Gastroesophageal sphincter (tissue), 4 donors: Measurements from ENCODE around the gene ATP1B3. TPM values are rescaled to one million over a fixed set of nuclear protein-coding genes. Genes with fewer than 3 reads are reported as not detected.

Experiments
- ATAC-seq: fragments of 150-250 bp; one replicate; pipeline ENCODE4 v1.9.1; 2016; ENCODE audit warnings: mild to moderate bottlenecking, moderate library complexity
- H3K27ac ChIP-seq, 4 donors: fragments of 200-600 bp; sonication (generic) in 3 of 4; 1 replicate in 3 of 4; 2 replicates in 1 of 4; pipeline ENCODE4 v1.5.1; 2016 to 2019
- H3K27me3 ChIP-seq: fragments of 200-600 bp; sonication (generic); one replicate; pipeline ENCODE4 v1.5.1; 2019
- H3K36me3 ChIP-seq, 2 donors: fragments of 200-600 bp; sonication (generic); one replicate each; pipeline ENCODE4 v1.5.1; 2019; ENCODE audit warnings: control low read depth in 1 of 2
- H3K4me1 ChIP-seq, 3 donors: fragments of 200-600 bp; sonication (generic); 1 replicate in 2 of 3; 2 replicates in 1 of 3; pipeline ENCODE4 v1.5.1; 2016 to 2019; ENCODE audit warnings: control low read depth in 2 of 3
- H3K4me3 ChIP-seq, 2 donors: fragments of 200-600 bp; sonication (generic); one replicate each; pipeline ENCODE4 v1.5.1; 2019; ENCODE audit warnings: mild to moderate bottlenecking in 1 of 2, moderate library complexity in 1 of 2
- H3K9me3 ChIP-seq, 3 donors: fragments of 200-600 bp; sonication (generic); one replicate each; pipeline ENCODE4 v1.5.1; 2017 to 2019; ENCODE audit warnings: control low read depth in 2 of 3
- CTCF ChIP-seq, 4 experiments: fragments of 200-600 bp in 2 of 4; fragments of 450-650 bp in 2 of 4; sonication (generic) in 1 of 4; IDR thresholded peaks; one replicate each; pipeline ENCODE4 v1.5.1; 2017 to 2019; ENCODE audit warnings: antibody characterized with exemption in 4 of 4, mild to moderate bottlenecking in 2 of 4, moderate library complexity in 2 of 4
- EP300 ChIP-seq: sonication (generic); formaldehyde crosslinking; IDR thresholded peaks from one replicate; pipeline ENCODE4 v1.6.1; 2017; ENCODE audit warnings: antibody characterized with exemption, mild to moderate bottlenecking
- POLR2A ChIP-seq, 2 donors: fragments of 450-650 bp; IDR thresholded peaks; one replicate each; pipeline ENCODE4 v1.6.1; 2017; ENCODE audit warnings: antibody characterized with exemption in 2 of 2, mild to moderate bottlenecking in 2 of 2, moderate library complexity in 1 of 2
- POLR2AphosphoS5 ChIP-seq: sonication (generic); formaldehyde crosslinking; IDR thresholded peaks from one replicate; pipeline ENCODE4 v1.6.1; 2017; ENCODE audit warnings: antibody characterized with exemption
- WGBS, 2 donors: methylation state at CpG; one replicate each; pipeline ENCODE4 v1.1.5; 2018; ENCODE audit warnings: low coverage in 1 of 2; 5-methylcytosine and 5-hydroxymethylcytosine counted together
- total RNA-seq, 4 donors: library from RNA; depleted of rRNA; stranded (reverse); fragments of >200 nt; gene quantifications; one replicate each; pipeline ENCODE4 v1.1.0, GENCODE V29; 2016

The ATP1B3 gene
- total RNA-seq, 4 donors from 2014 or later, result 25.1 to 94.5 (median 57.3) TPM

GRCh38 chr3:141835557-141836229 lies 40.8 kb upstream of the ATP1B3 start:
- Histone ChIP-seq H3K4me1 (no peaks in the 10 kb centered on the region), H3K27me3 (no peaks in the 10 kb centered on the region), H3K4me3 (no peak overlapping the region), H3K27ac (no peak overlapping the region), H3K9me3 (no peaks in the 10 kb centered on the region), H3K36me3 (no peaks in the 10 kb centered on the region)
- no peak for TF ChIP-seq POLR2AphosphoS5
- no peak for TF ChIP-seq EP300
- TF ChIP-seq CTCF (IDR thresholded peaks at IDR 0.05), result no peak
- no peak for TF ChIP-seq POLR2A (IDR thresholded peaks at IDR 0.05)
- WGBS, 2 donors, result 93 to 97% methylated on average over 7 to 14 of the region's 15 CpGs
- ATAC-seq, result no peak

- ATAC-seq, result no peak
- TF ChIP-seq POLR2AphosphoS5, result no peak
- no peak for TF ChIP-seq CTCF (IDR thresholded peaks at IDR 0.05)
- TF ChIP-seq POLR2A (IDR thresholded peaks at IDR 0.05), result no peak
- no peak for TF ChIP-seq EP300
- Histone ChIP-seq H3K27me3 (no peaks in the 10 kb centered on the region), H3K27ac (no peak overlapping the region), H3K4me3 (no peak overlapping the region), H3K4me1 (no peaks in the 10 kb centered on the region), H3K36me3 (no peaks in the 10 kb centered on the region), H3K9me3 (no peaks in the 10 kb centered on the region)
Measured at GRCh38 chr3:141839389-141839788, 37.1 kb upstream of the ATP1B3 start.

- TF ChIP-seq CTCF (IDR thresholded peaks at IDR 0.05) (no peak), EP300 (no peak), POLR2AphosphoS5 (no peak), POLR2A (IDR thresholded peaks at IDR 0.05) (no peak)
- WGBS, 2 donors, result 43 to 56% methylated on average over 5 to 6 of the region's 6 CpGs
- Histone ChIP-seq H3K4me3 (no peak overlapping the region), H3K9me3 (no peaks in the 10 kb centered on the region), H3K27me3 (no peaks in the 10 kb centered on the region), H3K36me3 (no peaks in the 10 kb centered on the region), H3K27ac (peak overlapping the region in 1 of 4 donors; percentile 13), H3K4me1 (no peaks in the 10 kb centered on the region)
- no peak for ATAC-seq
Measured at GRCh38 chr3:141840737-141841544, 35.5 kb upstream of the ATP1B3 start.

- H3K9me3 ChIP-seq, result no peaks in the 10 kb centered on the region
- no peak for ATAC-seq
- TF ChIP-seq POLR2A (IDR thresholded peaks at IDR 0.05) (no peak), CTCF (IDR thresholded peaks at IDR 0.05) (no peak), POLR2AphosphoS5 (no peak), EP300 (no peak)
- H3K27ac ChIP-seq, result no peak overlapping the region
- no peaks in the 10 kb centered on the region for H3K4me1 ChIP-seq
- no peak overlapping the region for H3K4me3 ChIP-seq
- H3K36me3 ChIP-seq, result no peaks in the 10 kb centered on the region
- WGBS, 2 donors, result 100% methylated on average over 1 of the region's 1 CpG
- H3K27me3 ChIP-seq, result no peaks in the 10 kb centered on the region
Measured at GRCh38 chr3:141844108-141844507, 32.3 kb upstream of the ATP1B3 start.

- no peak for ATAC-seq
- 94 to 100% methylated on average over 2 of the region's 2 CpGs for WGBS, 2 donors
- TF ChIP-seq EP300, result no peak
- no peak for TF ChIP-seq POLR2A (IDR thresholded peaks at IDR 0.05)
- TF ChIP-seq CTCF (IDR thresholded peaks at IDR 0.05), result no peak
- TF ChIP-seq POLR2AphosphoS5, result no peak
- no peaks in the 10 kb centered on the region for H3K36me3 ChIP-seq
- H3K4me1 ChIP-seq, result no peaks in the 10 kb centered on the region
- no peak overlapping the region for H3K4me3 ChIP-seq
- H3K27ac ChIP-seq, result no peak overlapping the region
- H3K27me3 ChIP-seq, result no peaks in the 10 kb centered on the region
- H3K9me3 ChIP-seq, result no peaks in the 10 kb centered on the region
Measured at GRCh38 chr3:141844812-141845211, 31.6 kb upstream of the ATP1B3 start.
